Pancreas (tissue), 10 donors: Measurements from ENCODE around the gene ITCH. TPM values are rescaled to one million over a fixed set of nuclear protein-coding genes. Genes with fewer than 3 reads are reported as not detected.
A peak's percentile ranks its signal among the peaks of the same experiment; 100 is the strongest.

Experiments
- ATAC-seq, 4 donors: fragments of 200-7000 bp; cut with Tn5 transposase; one replicate each; pipeline versions ENCODE4 v1.8.0 to v1.9.1; 2020; ENCODE audit warnings: mild to moderate bottlenecking in 4 of 4, moderate library complexity in 4 of 4
- DNase-seq, 6 donors: peaks; one replicate each; pipeline ENCODE4 v3.0.0-alpha.2; 2020
- FAIRE-seq: peaks from 2 replicates; lab custom pipeline; 2012; peaks lifted over from hg19 to GRCh38; lab: Jason Lieb, UNC
- H3K27ac ChIP-seq, 4 donors: fragments of 200-600 bp; sonication (generic); 1 replicate in 3 of 4; 2 replicates in 1 of 4; pipeline versions ENCODE4 v1.5.0 to v1.8.0; 2020
- H3K27me3 ChIP-seq, 4 donors: fragments of 200-600 bp; one replicate each; pipeline ENCODE4 v1.8.0; 2021
- H3K36me3 ChIP-seq, 3 donors: fragments of 200-600 bp; sonication (generic) in 1 of 3; one replicate each; pipeline versions ENCODE4 v1.5.0 to v1.8.0; 2020 to 2021
- H3K4me1 ChIP-seq, 3 donors: fragments of 200-600 bp; one replicate each; pipeline ENCODE4 v1.8.0; 2021
- H3K4me3 ChIP-seq, 4 donors: fragments of 200-600 bp; sonication (generic) in 2 of 4; one replicate each; pipeline versions ENCODE4 v1.5.0 to v1.8.0; 2020 to 2021
- H3K9me3 ChIP-seq, 4 donors: fragments of 200-600 bp; one replicate each; pipeline ENCODE4 v1.8.0; 2021
- CTCF ChIP-seq, 4 donors: fragments of 200-600 bp; sonication (generic) in 3 of 4; IDR thresholded peaks; one replicate each; pipeline versions ENCODE4 v1.5.0 to v1.8.0; 2021; ENCODE audit warnings: antibody characterized with exemption in 4 of 4
- WGBS, 2 donors: extraction: QIAGEN DNeasy Blood & Tissue Kit; methylation state at CpG; one replicate each; pipeline ENCODE4 v1.1.7; 2013; 5-methylcytosine and 5-hydroxymethylcytosine counted together
- intact Hi-C, 3 donors: fragments of 100-400 bp; cut with DNase I; formaldehyde crosslinking; loops; one replicate each; pipeline versions ENCODE4 v1.11.1 to v1.14.2; 2022
- polyA plus RNA-seq, 2 donors: library from polyadenylated mRNA; stranded (reverse); fragments of 200-250 nt; gene quantifications; one replicate each; pipeline ENCODE4 v1.2.3, GENCODE V29; 2013
- total RNA-seq, 6 donors: library from RNA; stranded (reverse); fragmentation: NEBNext Ultra II Directional in 4 of 6; extraction: Animal tissue kit (Norgen Biotek cat#: 25700) in 4 of 6; gene quantifications; one replicate each; pipeline versions ENCODE4 v1.2.1 to v1.2.4, GENCODE V29; 2021 to 2023
- donor health status: healthy with polysubstance abuse.
- donor health status: DM: no; HTN: no; CAD: no; lungs with moderate emphysema.
- donor health status: DM: no; HTN: no; CAD: no.
- donor health status: control.
- donor health status: control.
- donor health status: Bipolar disorder and iron deficiency.
- donor health status: DM: yes; HTN: yes; CAD: no.
- donor health status: DM: no; HTN: no; CAD: no.
- donor health status: DM: no; HTN: no; CAD: no.
- donor health status: DM: yes; HTN: yes; CAD: no.

The ITCH gene
- total and polyA plus RNA-seq, 8 donors = 5.7 to 37.0 (median 20.5) TPM

- peak overlapping the region; percentile 37 to 84 (median 62) for H3K27ac ChIP-seq
- peaks cover 0 to 25% (median 3%) of the 10 kb centered on the region in 3 donors for H3K36me3 ChIP-seq
- FAIRE-seq = no peak
- intact Hi-C loops = loop anchor here in 1 of 3 donors (10.0 kb wide), 1 partner anchor 211 kb away; no protein-coding TSS in a partner anchor
- no peaks in the 10 kb centered on the region for H3K27me3 ChIP-seq
- no peaks in the 10 kb centered on the region for H3K9me3 ChIP-seq
- no peak for ATAC-seq
- peaks cover 0 to 22% (median 6%) of the 10 kb centered on the region in 3 donors for H3K4me1 ChIP-seq
- no peak for DNase-seq
- WGBS, 2 donors = 81 to 83% methylated on average over 7 of the region's 7 CpGs
- no peak overlapping the region for H3K4me3 ChIP-seq
- TF ChIP-seq CTCF (IDR thresholded peaks at IDR 0.05) = no peak
These were observed 162.3 kb downstream of the ITCH start for GRCh38 chr20:34525342-34525708.

GRCh38 chr20:34525709-34526416 is 162.8 kb downstream of the ITCH start:
- TF ChIP-seq CTCF (IDR thresholded peaks at IDR 0.05) = no peak
- ATAC-seq (peak; percentile 82 to 91 (median 89)), FAIRE-seq (no peak), DNase-seq (peak; percentile 74 to 83 (median 80))
- Histone ChIP-seq H3K4me1 (peaks cover 0 to 22% (median 6%) of the 10 kb centered on the region in 3 donors), H3K9me3 (no peaks in the 10 kb centered on the region), H3K27me3 (no peaks in the 10 kb centered on the region), H3K36me3 (peaks cover 0 to 25% (median 3%) of the 10 kb centered on the region in 3 donors), H3K4me3 (no peak overlapping the region), H3K27ac (peak overlapping the region; percentile 37 to 84 (median 62))
- intact Hi-C loops = loop anchor here in 1 of 3 donors (10.0 kb wide), 1 partner anchor 211 kb away; no protein-coding TSS in a partner anchor
- 33 to 37% methylated on average over 14 of the region's 14 CpGs for WGBS, 2 donors

GRCh38 chr20:34526466-34526865 is 163.4 kb downstream of the ITCH start:
- Histone ChIP-seq H3K27ac (peak overlapping the region in 3 of 4 donors; percentile 49 to 84 (median 71)), H3K4me1 (peaks cover 0 to 22% (median 6%) of the 10 kb centered on the region in 3 donors), H3K9me3 (no peaks in the 10 kb centered on the region), H3K4me3 (peak overlapping the region in 1 of 4 donors; percentile 9), H3K36me3 (peaks cover 0 to 25% (median 3%) of the 10 kb centered on the region in 3 donors), H3K27me3 (no peaks in the 10 kb centered on the region)
- peak in 1 of 6 donors; percentile 9 for DNase-seq
- WGBS, 2 donors = 63% methylated on average over 5 of the region's 5 CpGs
- intact Hi-C loops = loop anchor here in 1 of 3 donors (10.0 kb wide), 1 partner anchor 212 kb away; no protein-coding TSS in a partner anchor
- FAIRE-seq = no peak
- no peak for ATAC-seq
- no peak for TF ChIP-seq CTCF (IDR thresholded peaks at IDR 0.05)

- Histone ChIP-seq H3K27me3 (no peaks in the 10 kb centered on the region), H3K4me1 (peaks cover 0 to 22% (median 6%) of the 10 kb centered on the region in 3 donors), H3K4me3 (peak overlapping the region in 1 of 4 donors; percentile 9), H3K9me3 (no peaks in the 10 kb centered on the region), H3K27ac (peak overlapping the region in 2 of 4 donors; percentile 71 to 84), H3K36me3 (peaks cover 0 to 25% (median 3%) of the 10 kb centered on the region in 3 donors)
- no peak for FAIRE-seq
- TF ChIP-seq CTCF (IDR thresholded peaks at IDR 0.05) = no peak
- intact Hi-C loops = loop anchor here in 1 of 3 donors (10.0 kb wide), 1 partner anchor 212 kb away; no protein-coding TSS in a partner anchor
- WGBS, 2 donors = 77 to 82% methylated on average over 10 of the region's 10 CpGs
- no peak for ATAC-seq
- peak in 1 of 6 donors; percentile 5 for DNase-seq
These were observed 163.9 kb downstream of the ITCH start for GRCh38 chr20:34527016-34527415.
